Choroid plexus epithelial cell (primary cell): ENCODE data around the gene DNAI7.

ENCODE experiments used
- DNase-seq: peaks from one replicate; pipeline ENCODE4 v3.0.0-alpha.2; 2010; ENCODE audit warnings: low read depth
- H3K4me3 ChIP-seq: 2 replicates; pipeline ENCODE4 v1.5.1; 2011; ENCODE audit warnings: low read depth, mild to moderate bottlenecking, control low read depth, low read length, moderate library complexity
- CTCF ChIP-seq: conservative IDR thresholded peaks from 2 replicates; pipeline ENCODE4 v1.5.1; 2011; ENCODE audit warnings: low read depth, mild to moderate bottlenecking, control low read depth, inconsistent platforms, low read length, moderate library complexity

The DNAI7 gene

GRCh38 chr12:25197608-25198007 lies 2.6 kb upstream of the DNAI7 start:
- no peak for TF ChIP-seq CTCF
- no peak overlapping the region for H3K4me3 ChIP-seq
- no peak for DNase-seq

- no peak for TF ChIP-seq CTCF
- DNase-seq: no peak
- H3K4me3 ChIP-seq: peak overlapping the region; percentile 62
Measured at GRCh38 chr12:25194722-25195055, 271 bp downstream of the DNAI7 start.

DNA sequence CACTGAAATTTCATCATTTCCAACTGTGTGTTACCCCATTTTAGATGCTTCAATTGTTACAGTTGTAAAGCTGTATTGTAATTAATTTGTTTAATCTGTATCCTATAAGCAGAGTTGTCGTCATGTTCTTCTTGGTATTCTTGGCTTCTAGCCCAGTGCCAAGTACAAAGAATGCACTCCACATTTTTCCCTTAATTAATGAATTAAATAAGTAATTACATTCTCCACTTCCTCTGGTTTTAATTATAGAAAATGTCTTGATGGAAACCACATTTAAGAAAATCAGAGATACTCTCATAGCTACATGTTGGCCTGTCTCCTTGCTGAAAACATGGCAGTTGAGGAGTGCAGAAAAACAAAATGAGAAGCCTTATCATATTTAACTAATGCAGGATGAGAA lies 746 bp downstream of the DNAI7 start:
- no peak overlapping the region for H3K4me3 ChIP-seq
- TF ChIP-seq CTCF: no peak
- no peak for DNase-seq

GRCh38 chr12:25190793-25191192 lies 4.2 kb downstream of the DNAI7 start:
- no peak for DNase-seq
- no peak overlapping the region for H3K4me3 ChIP-seq
- TF ChIP-seq CTCF: no peak

- no peak overlapping the region for H3K4me3 ChIP-seq
- peak; percentile 14 for DNase-seq
- no peak for TF ChIP-seq CTCF
Measured at GRCh38 chr12:25189656-25190055, 5.3 kb downstream of the DNAI7 start.

DNA sequence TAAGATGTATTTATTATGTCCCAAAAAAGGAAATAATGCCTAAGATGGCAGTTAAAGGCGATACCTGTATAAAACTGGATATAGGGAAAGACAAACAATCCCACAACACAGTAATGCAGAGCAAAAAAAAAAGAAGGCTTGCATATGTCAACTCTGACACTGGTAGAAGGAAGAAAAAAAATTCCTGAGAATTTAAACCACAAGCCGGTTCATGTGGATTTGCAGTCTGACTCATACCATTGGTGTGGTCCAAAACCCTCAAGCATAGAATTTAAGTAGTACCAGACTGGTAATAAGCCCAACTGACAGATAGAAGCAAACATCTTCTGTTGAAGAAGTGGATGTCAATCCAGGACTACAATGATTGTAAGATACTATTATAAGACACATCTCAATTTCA lies 7.2 kb downstream of the DNAI7 start:
- no peak overlapping the region for H3K4me3 ChIP-seq
- DNase-seq: peak; percentile 95

More for the DNA sequence above, 7.2 kb downstream of the DNAI7 start:
- TF ChIP-seq CTCF: no peak
